Stimulated activated CD8-positive, alpha-beta memory T cell treated with anti-CD3 and anti-CD28 coated beads, Interleukin-7, amount 100 ng/mL, for 24 hours (primary cell): ENCODE data around the gene CHEK1.
"Not testable (repeated sequence)": the region's sequence is repeated elsewhere in the genome, so short reads cannot be mapped to it uniquely, and the experiment has no call there.

ENCODE experiments used
- DNase-seq: peaks from one replicate; pipeline ENCODE4 v3.0.0-alpha.2; 2020; ENCODE audit warnings: low read depth

The CHEK1 gene

DNA sequence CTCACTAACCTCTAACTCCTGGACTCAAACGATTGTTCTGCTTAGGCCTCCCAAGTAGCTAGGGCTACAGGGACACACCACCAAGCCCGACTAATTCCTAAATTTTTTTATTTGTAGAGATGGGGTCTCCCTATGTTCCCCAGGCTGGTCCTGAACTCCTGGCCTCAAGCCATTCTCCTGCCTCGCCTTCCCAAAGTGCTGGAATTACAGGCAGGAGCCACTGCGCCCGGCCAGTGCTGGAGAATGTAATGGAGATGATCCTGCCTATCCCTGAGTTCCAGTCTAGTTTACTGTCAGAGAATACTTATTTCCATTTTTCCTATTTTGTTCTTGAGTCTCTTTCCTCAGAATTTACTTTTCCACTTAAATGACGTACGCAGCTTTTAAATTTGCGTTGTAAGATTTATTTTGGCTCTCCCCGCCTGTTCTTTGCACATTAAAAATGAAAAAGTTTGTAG lies at the start of gene CHEK1:
Gene CHEK1, plus strand, starts transcription at position 408 of the 458 bp plus-strand sequence. CDS start 1,606 bp downstream, outside the sequence.
- no peak for DNase-seq

GRCh38 chr11:125577181-125577580 lies 47.8 kb upstream of the CHEK1 start:
- DNase-seq: not testable (repeated sequence)

DNA sequence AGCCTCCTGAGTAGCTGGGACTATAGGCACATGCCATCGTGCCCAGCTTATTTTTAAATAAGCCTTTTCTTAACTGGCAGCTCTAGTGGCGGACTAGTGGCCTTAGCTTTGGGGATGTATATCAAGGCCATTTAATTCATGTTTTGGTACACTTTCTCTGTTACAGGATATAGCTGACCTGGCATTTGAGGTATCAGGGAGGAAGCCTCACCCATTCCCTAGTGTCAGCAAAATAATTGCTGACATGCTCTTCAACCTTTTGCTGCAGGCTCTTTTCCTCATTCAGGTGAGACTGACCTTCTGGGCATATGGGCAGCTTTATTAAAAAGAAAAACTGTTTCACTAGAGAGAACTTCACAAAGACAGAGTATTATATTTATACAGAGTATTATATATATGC lies 46.2 kb upstream of the CHEK1 start:
- no peak for DNase-seq

GRCh38 chr11:125579811-125580210 lies 45.2 kb upstream of the CHEK1 start:
- no peak for DNase-seq

- no peak for DNase-seq
Measured at GRCh38 chr11:125583496-125583895, 41.5 kb upstream of the CHEK1 start.

GRCh38 chr11:125585487-125585886 lies 39.5 kb upstream of the CHEK1 start:
- DNase-seq: no peak

- no peak for DNase-seq
Measured at GRCh38 chr11:125586623-125587022, 38.3 kb upstream of the CHEK1 start.

- no peak for DNase-seq
Measured at GRCh38 chr11:125587480-125587879, 37.5 kb upstream of the CHEK1 start.

DNA sequence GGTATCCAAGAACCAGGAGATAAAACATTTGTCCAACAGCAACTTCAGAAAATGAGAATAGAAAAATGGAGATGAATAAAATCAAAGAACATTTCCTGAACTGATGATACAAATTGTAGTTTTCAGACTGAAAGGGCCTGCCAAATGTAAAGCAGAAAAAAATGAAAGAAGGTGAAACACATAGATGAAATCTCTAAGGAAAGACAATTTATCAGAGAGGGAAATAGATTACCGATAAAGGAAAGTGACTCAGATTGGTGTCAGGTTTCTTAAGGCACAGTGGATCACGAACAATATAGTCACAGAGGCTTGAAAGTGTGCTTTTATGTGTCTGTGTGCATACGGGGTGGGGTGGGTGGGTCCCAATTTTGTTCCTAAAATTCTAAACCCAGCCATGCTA lies 36.5 kb upstream of the CHEK1 start:
- no peak for DNase-seq

- DNase-seq: peak; percentile 9
Measured at GRCh38 chr11:125591649-125592304, 33.2 kb upstream of the CHEK1 start.

DNA sequence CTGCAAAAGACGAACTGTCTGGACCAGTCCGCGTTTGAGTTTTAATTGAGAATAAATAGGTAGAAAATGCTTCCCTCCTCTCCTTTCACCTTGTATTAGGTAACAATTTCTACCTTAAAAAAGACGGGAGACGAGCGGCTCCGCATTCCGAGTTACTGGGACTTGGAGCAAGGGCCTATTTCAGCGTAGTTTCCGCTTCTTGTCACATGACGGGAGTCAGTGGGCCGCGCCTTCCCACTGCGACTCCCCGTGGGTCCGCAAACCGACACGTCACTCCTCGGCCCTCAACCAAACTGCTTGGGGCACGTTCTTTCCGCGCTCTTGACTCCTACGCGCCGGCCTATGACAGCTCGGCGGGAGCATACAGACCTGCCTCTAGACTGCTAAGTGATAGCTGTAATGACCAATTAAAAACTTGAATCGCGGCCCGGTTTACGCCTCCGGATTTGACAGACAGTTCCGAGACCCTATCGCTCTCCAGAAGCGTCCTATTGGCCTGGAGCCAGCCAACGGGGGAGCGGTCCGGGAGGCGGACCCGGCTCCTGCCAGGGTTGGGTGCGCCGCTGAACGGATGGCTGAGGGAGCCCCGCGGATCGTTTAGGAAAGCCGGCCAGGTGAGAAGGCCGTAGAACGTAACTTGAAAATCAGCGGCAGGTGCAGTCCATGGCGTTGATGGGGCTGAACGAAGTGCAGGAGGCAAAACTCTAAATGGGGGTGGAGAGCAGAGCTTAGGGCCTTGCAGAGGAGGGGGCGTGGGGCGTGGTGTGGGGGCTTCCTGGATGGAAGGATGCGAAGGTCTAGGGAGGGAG lies 32.5 kb upstream of the CHEK1 start, which contains the start of gene STT3A:
Gene STT3A, plus strand, starts transcription at position 548 of the 809 bp plus-strand sequence. CDS start 3,064 bp downstream, outside the sequence.
- peak; percentile 93 for DNase-seq

DNA sequence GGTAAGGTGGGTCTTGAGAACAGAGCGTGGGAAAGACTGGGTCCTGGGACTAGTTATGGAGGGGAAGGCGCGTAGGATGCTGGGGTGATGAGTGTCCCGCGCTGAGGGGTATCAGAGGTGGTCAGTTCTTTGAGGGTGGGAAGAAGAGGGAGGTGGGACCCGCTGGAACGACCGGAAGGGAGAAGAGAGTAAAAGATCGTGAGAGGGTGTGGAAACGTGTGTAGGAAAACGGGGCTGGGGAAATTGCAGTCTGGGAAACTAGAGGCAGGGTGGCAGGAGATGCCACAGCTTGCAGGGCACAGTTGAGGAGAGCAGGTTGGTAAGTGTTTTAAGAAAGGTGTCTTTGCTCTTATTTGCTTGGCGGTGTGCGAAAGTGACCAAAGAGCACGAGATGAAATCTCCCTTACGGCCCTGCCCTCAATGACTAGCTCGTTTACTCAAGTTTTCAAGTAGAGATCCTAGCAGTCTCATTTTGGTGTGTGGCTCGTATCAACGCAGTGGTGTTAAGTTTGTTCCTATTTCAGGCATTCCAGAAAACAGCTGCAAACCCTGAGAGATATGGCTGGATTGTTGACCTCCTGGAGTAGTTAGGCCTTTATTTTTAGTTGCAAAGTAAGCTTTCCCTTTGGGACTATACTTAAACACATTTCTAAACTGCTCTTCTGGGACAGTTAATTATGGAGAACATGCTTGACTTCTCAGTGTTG lies 31.7 kb upstream of the CHEK1 start:
- peak; percentile 10 for DNase-seq

- no peak for DNase-seq
Measured at GRCh38 chr11:125594958-125595357, 30.0 kb upstream of the CHEK1 start.

DNA sequence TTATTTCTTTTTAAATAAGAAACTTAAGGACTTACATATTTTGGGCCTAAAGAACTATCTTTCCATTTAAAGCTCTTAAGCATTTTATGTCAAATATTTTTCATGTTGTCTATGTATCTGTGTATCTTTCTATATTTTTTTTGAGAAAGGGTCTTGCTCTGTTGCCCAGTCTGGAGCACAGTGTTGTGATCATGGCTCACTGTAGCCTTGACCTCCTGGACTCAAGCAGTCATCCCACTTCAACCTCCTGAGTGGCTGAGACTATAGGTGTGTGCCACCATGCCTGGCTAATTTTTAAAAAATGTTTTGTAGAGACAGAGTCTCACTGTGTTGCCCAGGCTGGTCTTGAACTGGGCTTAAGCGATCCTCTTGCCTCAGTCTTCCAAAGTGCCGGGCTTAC lies 24.3 kb upstream of the CHEK1 start:
- no peak for DNase-seq

GRCh38 chr11:125603207-125603606 lies 21.8 kb upstream of the CHEK1 start:
- no peak for DNase-seq

DNA sequence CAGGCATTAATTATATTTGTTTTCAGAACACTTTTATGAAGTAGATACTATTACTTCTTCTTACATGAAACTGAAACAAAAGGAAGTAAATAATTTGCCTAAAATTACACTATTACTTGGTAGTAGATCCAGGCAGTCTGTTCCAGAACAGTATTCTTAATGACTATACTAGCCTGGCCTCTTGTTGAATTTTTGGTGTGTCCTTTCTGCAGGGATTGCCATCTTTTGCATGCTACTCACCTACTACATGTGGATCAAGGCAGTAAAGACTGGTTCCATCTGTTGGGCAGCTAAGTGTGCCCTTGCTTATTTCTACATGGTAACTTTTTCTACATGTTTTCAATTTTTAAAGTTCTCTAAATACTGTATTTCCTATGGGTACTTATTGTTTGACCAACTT lies 19.5 kb upstream of the CHEK1 start:
- no peak for DNase-seq

DNA sequence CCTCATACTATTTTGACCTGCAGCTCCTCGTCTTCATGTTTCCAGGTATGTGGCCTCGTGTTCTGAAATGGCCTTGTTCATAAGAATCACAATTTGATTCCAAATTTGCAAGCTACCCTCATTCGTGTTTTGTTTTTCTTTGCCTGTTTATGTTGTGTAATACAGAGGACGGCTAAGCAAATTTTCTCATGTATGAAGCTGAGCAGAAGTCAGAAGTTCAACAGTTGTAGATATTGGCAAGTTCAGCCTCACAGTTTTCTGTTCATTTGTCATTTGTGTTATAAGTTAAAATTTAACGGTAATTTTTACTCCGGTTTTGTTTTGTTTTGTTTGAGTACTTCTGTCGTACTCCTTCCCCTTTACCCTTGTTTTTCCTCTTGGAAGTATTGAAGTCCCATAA lies 15.4 kb upstream of the CHEK1 start:
- DNase-seq: no peak

- DNase-seq: no peak
Measured at GRCh38 chr11:125618383-125618782, 6.6 kb upstream of the CHEK1 start.

DNA sequence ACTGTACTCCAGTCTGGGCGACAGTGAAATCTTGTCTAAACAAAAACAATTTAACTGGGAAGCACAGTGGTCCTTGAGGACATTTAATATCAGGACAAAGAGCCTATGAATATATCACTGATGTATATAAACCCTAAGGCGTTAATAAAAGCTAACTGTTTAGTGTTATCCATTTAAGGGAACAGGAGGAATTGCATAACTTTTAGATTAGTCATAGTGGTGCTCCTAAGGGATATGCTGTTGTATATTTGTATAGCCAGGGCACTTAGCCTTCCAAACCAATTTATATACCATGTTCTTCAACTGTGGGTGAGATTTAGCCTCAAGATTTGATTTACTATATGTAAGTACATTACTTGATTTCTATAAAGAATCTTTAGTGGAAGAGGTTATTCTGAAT lies 3.0 kb upstream of the CHEK1 start:
- DNase-seq: no peak

DNA sequence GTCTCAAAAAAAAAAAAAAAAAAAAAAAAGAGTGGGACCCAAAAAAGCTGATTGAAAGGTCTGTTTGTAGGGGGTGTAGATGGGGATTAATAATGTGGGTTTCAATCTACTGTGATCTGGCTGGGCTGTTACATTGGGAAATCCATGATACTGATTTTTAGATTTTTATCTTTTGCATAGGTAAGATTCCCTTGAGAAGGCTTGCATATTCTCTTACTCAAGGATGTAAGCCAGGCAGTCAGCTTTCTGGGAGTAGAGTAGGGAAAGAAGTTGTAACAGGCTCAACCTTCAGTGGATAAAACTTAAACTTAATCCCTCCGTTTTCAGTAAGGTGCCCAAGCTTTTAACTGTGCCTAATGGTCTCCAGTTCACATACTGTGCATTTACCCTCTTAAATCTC lies 1.9 kb upstream of the CHEK1 start:
- DNase-seq: no peak

DNA sequence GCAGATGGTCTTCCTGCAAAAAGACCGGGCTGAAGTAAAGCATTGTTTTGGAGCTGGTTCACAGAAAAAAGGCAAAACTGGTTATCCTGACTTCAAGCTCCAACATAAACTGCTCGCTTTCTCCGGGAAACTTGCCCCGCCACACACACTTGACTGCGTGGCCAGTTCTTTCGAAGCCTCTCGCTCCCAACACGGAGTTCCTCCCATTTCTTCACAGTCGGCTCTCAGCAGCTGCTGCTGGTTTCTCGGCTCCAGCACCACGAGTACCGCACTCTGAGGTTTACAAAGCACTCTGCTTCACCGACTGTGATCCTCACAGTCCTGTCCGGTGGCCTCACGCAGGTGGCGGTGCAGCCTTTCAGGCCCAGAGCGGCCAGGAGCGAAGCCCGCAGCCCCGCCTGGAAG lies 264 bp downstream of the CHEK1 start:
- DNase-seq: no peak

- peak; percentile 81 for DNase-seq
Measured at GRCh38 chr11:125625630-125626287, 796 bp downstream of the CHEK1 start.
